Ascending aorta (tissue), 2 donors: ENCODE measurements around the gene RGS7BP. TPM values are rescaled to one million over a fixed set of nuclear protein-coding genes. Genes with fewer than 3 reads are reported as not detected.

Experiments
- DNase-seq, 2 donors: peaks; one replicate each; pipeline ENCODE4 v3.0.0-alpha.2; 2019; ENCODE audit warnings: low spot score in 2 of 2
- H3K27ac ChIP-seq, 2 donors: fragments of 200-600 bp; sonication (generic); one replicate each; pipeline ENCODE4 v1.5.1; 2016 to 2017; ENCODE audit warnings: mild to moderate bottlenecking in 1 of 2
- H3K27me3 ChIP-seq: fragments of 200-600 bp; sonication (generic); one replicate; pipeline ENCODE4 v1.5.1; 2017
- H3K36me3 ChIP-seq, 2 donors: fragments of 200-600 bp; sonication (generic); one replicate each; pipeline ENCODE4 v1.5.1; 2016
- H3K4me1 ChIP-seq, 2 donors: fragments of 200-600 bp; sonication (generic); one replicate each; pipeline ENCODE4 v1.5.1; 2016 to 2017; ENCODE audit warnings: mild to moderate bottlenecking in 1 of 2
- H3K4me3 ChIP-seq, 2 donors: fragments of 200-600 bp; sonication (generic); one replicate each; pipeline ENCODE4 v1.5.1; 2016 to 2017; ENCODE audit warnings: mild to moderate bottlenecking in 1 of 2
- H3K9me3 ChIP-seq, 2 donors: fragments of 200-600 bp; sonication (generic); one replicate each; pipeline ENCODE4 v1.5.1; 2016
- intact Hi-C: fragments of 100-400 bp; cut with DNase I; formaldehyde crosslinking; loops from one replicate; pipeline ENCODE4 v1.15.1; 2023
- total RNA-seq: library from RNA; depleted of rRNA; stranded (reverse); fragments of >200 nt; gene quantifications from one replicate; pipeline ENCODE4 v1.1.0, GENCODE V29; 2016
- TF ChIP-seq, protein P1 (sequence below), 3 experiments: fragments of 200-600 bp in 2 of 3; fragments of 450-650 bp in 1 of 3; sonication (generic) in 2 of 3; IDR thresholded peaks; one replicate each; pipeline ENCODE4 v1.5.1; 2016 to 2019; ENCODE audit warnings: antibody characterized with exemption in 3 of 3, mild to moderate bottlenecking in 1 of 3, moderate library complexity in 1 of 3

RGS7BP gene
- total RNA-seq, 1 donor from 2014 or later = 9.2 TPM

DNA sequence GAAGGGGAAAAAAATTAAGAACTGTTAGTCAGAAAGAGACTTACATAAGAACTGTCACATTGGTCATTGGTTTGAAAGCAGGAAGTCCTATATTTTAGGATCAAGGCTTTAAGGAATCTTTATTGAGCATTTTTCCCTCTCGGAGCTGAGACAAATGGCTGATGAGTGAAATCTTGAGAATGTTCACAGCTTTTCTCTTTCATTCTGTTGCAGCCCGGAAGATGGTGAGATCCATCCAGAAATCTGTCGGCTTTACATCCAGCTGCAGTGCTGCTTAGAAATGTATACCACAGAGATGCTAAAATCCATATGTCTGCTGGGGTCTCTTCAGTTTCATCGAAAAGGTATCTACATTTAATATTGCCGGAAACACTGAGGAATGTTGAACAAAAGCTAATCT, 69.7 kb downstream of the RGS7BP start:
- Histone ChIP-seq H3K4me1 (peaks cover 6 to 19% of the 10 kb centered on the region in 2 donors), H3K4me3 (peak overlapping the region; percentile 5 to 21), H3K27ac (peak overlapping the region; percentile 60), H3K36me3 (no peaks in the 10 kb centered on the region), H3K9me3 (no peaks in the 10 kb centered on the region), H3K27me3 (no peaks in the 10 kb centered on the region)
- no peak for DNase-seq
- intact Hi-C loops = loop anchor here (5.0 kb wide), 1 partner anchor 43 kb away; no protein-coding TSS in a partner anchor
- TF ChIP-seq, protein P1, sequence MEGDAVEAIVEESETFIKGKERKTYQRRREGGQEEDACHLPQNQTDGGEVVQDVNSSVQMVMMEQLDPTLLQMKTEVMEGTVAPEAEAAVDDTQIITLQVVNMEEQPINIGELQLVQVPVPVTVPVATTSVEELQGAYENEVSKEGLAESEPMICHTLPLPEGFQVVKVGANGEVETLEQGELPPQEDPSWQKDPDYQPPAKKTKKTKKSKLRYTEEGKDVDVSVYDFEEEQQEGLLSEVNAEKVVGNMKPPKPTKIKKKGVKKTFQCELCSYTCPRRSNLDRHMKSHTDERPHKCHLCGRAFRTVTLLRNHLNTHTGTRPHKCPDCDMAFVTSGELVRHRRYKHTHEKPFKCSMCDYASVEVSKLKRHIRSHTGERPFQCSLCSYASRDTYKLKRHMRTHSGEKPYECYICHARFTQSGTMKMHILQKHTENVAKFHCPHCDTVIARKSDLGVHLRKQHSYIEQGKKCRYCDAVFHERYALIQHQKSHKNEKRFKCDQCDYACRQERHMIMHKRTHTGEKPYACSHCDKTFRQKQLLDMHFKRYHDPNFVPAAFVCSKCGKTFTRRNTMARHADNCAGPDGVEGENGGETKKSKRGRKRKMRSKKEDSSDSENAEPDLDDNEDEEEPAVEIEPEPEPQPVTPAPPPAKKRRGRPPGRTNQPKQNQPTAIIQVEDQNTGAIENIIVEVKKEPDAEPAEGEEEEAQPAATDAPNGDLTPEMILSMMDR (IDR thresholded peaks at IDR 0.05) = no peak

DNA sequence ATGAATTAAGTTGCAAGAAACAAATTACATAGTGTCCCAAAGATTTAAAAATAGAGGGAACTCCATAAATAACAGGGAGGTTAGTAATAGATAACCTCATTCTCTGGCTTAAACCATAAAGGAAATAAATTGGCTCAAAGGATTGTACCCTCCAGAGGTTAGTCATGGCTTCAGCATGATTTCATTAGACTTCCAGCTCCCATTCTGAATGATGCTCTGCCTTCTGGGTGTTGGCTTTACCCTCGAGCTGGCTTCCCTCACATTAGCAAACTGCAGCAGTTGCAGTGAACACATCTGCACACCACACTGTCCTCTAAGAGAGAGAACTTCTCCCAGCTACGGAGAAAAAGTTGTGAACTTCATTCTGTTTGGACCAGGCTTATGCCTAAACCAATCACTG, 70.4 kb downstream of the RGS7BP start:
- Histone ChIP-seq H3K27ac (peak overlapping the region; percentile 30 to 60), H3K4me3 (peak overlapping the region in 1 of 2 donors; percentile 21), H3K27me3 (no peaks in the 10 kb centered on the region), H3K4me1 (peaks cover 6 to 14% of the 10 kb centered on the region in 2 donors), H3K36me3 (no peaks in the 10 kb centered on the region), H3K9me3 (no peaks in the 10 kb centered on the region)
- peak in 1 of 2 donors; percentile 69 for DNase-seq
- intact Hi-C loops = loop anchor here (5.0 kb wide), 1 partner anchor 44 kb away; no protein-coding TSS in a partner anchor
- TF ChIP-seq, protein P1 (IDR thresholded peaks at IDR 0.05) = no peak

DNA sequence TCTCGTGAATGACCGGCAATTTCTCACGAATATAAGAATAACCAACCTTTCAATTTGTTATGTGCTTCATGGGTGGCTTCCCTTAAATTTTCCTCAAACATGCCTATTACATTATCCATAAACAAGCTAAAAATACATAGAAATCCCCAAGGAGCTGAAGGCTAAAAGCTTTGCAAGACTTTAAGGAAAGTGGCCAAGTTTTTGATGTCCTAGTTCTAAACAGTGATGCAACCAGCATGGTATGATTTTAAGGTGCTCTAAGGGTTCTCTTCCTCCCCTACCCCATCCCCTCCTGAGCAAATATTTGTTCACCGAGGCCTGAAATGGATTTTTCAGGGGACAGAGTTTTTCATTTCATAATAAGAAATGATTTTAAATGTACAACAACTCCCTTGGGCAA, 79.8 kb downstream of the RGS7BP start:
- Histone ChIP-seq H3K27me3 (no peaks in the 10 kb centered on the region), H3K9me3 (no peaks in the 10 kb centered on the region), H3K4me1 (peaks cover 8 to 32% of the 10 kb centered on the region in 2 donors), H3K27ac (peak overlapping the region; percentile 47 to 74), H3K36me3 (no peaks in the 10 kb centered on the region), H3K4me3 (peak overlapping the region in 1 of 2 donors; percentile 7)
- DNase-seq = no peak
- TF ChIP-seq, protein P1 (IDR thresholded peaks at IDR 0.05) = no peak
- intact Hi-C loops = no loop called here

DNA sequence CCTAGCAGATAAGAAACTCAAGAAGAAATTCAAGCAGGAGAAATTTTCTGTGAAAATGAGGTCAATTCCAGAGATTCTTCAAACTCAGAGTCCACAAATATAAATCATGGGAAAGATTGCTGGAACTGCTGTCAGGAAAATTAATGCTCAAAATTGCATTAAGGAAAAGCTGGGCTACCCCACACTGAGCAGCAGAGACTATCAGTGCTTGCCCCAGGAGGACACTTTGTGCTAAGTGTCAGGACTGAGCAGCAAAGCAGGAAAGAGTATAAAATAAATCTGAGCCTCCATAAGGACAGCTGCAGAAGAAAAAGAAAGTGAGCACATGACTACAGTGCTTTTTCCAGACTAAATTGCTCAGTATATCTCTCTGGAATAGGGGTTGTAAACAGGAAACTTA, 81.6 kb downstream of the RGS7BP start:
- peaks cover 8 to 28% of the 10 kb centered on the region in 2 donors for H3K4me1 ChIP-seq
- no peak overlapping the region for H3K4me3 ChIP-seq
- H3K27me3 ChIP-seq = no peaks in the 10 kb centered on the region
- no peaks in the 10 kb centered on the region for H3K36me3 ChIP-seq
- DNase-seq = no peak
- TF ChIP-seq, protein P1 (IDR thresholded peaks at IDR 0.05) = no peak
- H3K9me3 ChIP-seq = no peaks in the 10 kb centered on the region
- intact Hi-C loops = no loop called here
- peak overlapping the region in 1 of 2 donors; percentile 74 for H3K27ac ChIP-seq

DNA sequence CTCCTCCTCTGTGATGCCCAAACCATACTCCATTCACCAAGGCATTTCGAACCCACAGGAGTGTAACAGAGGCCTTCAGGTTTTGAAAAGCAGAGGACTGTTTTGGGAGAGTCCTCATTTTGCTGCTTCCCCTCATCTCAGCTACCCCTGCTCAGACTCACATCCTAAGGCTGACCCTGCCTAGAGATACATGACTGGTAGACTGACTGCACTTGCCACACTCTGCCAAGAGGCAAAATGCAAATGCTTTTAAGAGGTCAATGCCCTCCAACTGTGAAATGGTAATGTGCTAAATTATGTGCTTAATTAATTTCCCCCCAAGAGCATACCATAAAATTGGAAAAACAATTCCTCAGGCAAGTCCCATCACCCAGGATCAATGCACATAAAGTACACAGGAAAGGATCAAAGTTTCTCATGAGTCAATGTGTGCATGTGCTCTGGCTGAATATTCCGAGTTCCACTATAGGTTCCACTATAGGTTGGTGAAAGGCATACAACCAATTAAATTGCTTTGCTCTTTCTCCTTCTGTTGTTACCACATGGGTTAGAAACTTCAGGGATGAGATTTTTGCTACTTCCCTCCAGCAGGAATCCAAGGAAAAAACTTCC, 87.0 kb downstream of the RGS7BP start:
- Histone ChIP-seq H3K27me3 (no peaks in the 10 kb centered on the region), H3K27ac (no peak overlapping the region), H3K36me3 (no peaks in the 10 kb centered on the region), H3K9me3 (no peaks in the 10 kb centered on the region), H3K4me1 (peaks cover 0 to 6% of the 10 kb centered on the region in 2 donors), H3K4me3 (no peak overlapping the region)
- TF ChIP-seq, protein P1 (IDR thresholded peaks at IDR 0.05) = no peak
- DNase-seq = no peak
- intact Hi-C loops = loop anchor here (5.0 kb wide), 1 partner anchor 599 kb away; no protein-coding TSS in a partner anchor
